Globus pallidus (tissue), 1 donor: ENCODE data around the gene THEMIS.
"Not testable (repeated sequence)": the region's sequence is repeated elsewhere in the genome, so short reads cannot be mapped to it uniquely, and the experiment has no call there.

ENCODE experiments used
- DNase-seq: peaks from one replicate; pipeline ENCODE4 v3.0.0-alpha.2; 2015; ENCODE audit warnings: low spot score

The THEMIS gene, protein sequence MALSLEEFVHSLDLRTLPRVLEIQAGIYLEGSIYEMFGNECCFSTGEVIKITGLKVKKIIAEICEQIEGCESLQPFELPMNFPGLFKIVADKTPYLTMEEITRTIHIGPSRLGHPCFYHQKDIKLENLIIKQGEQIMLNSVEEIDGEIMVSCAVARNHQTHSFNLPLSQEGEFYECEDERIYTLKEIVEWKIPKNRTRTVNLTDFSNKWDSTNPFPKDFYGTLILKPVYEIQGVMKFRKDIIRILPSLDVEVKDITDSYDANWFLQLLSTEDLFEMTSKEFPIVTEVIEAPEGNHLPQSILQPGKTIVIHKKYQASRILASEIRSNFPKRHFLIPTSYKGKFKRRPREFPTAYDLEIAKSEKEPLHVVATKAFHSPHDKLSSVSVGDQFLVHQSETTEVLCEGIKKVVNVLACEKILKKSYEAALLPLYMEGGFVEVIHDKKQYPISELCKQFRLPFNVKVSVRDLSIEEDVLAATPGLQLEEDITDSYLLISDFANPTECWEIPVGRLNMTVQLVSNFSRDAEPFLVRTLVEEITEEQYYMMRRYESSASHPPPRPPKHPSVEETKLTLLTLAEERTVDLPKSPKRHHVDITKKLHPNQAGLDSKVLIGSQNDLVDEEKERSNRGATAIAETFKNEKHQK

DNA sequence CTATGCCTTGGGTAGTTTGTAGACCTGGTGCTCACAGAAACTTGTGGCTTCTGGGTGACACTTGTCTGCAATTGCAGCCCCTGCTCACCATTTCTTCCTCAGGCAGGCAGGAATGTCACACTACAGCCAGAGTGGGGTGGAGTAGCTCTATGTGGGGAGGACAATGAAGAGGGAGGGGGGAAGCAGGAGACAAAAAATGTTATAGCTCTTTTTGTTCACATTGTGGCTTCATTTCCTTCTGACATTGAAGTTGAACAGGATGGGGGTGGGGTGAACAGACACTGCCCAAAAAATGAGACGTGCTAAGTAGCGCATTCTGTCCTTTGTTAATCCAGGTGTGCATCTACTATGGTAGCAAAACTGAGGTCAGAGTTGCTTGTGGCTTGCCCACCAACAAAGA, at the start of gene THEMIS:
TSS of gene THEMIS (minus strand) at position 124 of the 400 bp plus-strand sequence. CDS start 126 bp downstream, outside the sequence.
- no peak for DNase-seq

DNA sequence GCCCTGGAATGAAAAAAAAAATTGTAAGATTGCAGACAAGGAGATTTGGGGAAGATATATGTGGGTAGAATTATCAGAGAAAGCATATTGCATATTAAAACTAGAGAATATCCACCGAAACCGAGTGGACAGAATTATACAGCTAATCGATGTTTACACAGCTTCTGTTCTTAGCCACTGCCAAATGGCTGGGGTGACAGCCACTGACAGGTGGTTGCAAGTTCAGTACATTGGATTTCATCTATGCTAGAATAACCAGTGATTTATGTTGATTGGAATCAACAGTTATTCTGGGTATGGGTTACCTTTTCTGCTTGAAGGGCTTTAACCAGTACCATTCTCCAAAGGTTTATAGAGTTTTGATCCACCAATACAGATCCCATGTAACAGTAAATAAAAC, 48.4 kb upstream of the THEMIS start:
- DNase-seq, result no peak

DNA sequence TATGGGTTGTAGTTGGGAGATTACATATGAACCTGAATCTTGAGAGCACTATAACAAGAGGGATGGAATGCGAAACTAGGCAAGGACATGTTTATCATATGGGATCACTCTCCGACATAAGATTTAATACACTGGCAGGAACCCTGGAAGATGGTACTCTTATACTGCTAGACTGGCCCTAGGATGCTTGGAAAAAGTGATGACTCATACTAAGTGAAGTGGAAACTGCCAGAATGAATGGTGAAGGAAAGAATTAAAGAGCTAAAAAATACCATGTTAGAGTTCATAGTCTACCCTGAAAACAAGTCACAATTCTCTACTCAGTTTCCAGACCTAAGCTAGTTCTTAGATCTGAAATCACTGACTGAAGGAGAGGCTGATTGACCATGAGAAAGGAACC, 45.5 kb upstream of the THEMIS start:
- no peak for DNase-seq

DNA sequence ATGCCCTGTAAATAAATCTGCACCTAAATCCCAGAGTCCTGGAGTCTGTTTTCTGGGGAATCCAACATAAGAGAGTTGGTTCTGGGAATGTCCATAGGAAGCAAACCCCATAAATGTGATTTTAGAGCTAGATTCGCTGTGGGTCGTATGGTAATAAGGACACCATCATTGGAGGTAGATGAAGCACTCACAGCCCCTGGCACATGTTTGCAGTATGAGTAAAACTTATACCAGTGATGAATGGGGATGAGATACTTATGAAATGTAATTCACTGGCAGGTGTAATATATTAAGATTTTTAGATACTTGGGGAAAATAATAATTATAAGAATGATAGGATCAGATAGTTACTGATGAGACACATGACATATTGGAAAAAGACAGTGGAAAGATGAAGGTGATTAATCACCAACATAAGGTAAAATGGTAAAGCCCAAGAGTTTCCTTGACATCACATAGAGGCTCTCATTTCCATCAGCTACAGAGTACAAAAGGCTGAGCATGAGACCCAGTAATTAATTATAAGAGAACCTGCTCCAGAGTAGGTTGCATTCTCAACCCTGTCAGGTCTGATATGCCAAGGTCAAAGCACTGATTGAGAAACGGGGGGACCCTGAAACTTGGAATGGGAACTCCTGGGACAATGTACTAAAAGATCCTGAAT, 44.7 kb upstream of the THEMIS start:
- DNase-seq, result no peak

DNA sequence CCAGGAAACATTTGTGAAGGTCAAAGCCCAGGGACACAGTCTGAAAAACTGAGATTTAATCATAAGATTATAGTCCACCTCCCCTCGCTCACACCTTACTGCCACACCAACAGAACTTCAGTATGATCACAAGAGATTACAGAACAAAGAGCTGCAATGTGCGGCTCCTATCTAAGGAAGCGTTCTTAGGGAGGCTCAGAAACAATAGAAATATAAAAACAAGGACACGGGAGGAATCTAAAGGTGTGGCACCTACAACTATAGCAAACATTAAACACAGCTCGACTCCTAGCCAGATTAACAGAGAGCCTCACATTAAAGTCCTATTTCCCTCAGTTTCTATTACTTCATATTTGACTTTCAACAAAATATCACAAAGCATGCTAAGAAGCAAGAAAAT, 40.4 kb upstream of the THEMIS start:
- no peak for DNase-seq

DNA sequence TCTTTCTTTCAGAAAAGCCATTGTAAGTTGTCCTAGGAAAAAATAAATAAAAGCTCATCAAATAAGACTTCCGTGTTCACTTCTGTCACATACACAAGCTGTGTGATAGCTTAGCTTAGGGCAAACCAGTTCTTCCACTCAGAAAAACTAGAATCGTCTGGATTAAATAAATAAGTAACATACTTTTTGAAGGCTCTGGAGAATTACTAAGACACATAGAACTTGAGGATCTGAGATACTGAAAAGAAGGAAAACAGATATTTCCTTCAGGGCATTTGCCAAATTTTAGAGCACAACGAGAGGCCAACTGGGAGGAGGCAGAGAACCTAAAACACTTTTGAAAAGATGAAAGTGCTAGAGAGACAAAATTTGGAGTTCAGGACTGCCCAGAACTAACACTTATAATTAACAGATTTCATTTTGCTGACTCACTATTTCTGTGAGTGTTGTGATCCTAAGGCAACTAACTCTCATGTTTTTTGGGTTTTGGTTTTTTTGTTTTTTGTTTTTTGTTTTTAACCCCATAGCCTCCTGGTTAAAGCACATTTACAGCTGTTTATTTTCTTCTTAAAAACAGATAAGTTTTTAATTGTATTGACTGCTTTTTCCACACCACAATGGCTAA, 38.7 kb upstream of the THEMIS start:
- no peak for DNase-seq

DNA sequence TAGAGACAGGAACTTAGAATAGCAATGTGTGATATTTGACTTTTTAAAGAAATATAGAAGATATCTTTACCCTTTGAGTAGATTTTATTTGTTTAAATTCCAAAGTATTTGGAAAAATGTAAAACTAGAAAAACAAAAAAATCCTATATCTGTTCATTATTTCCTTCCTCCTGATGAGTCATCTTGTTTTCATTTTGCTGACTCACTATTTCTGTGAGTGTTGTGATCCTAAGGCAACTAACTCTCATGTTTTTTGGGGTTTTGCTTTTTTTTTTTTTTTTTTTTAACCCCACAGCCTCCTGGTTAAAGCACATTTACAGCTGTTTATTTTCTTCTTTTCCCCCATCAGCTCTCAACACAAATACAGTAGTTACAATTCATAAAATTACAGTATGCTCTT, 37.8 kb upstream of the THEMIS start:
- DNase-seq, result no peak

DNA sequence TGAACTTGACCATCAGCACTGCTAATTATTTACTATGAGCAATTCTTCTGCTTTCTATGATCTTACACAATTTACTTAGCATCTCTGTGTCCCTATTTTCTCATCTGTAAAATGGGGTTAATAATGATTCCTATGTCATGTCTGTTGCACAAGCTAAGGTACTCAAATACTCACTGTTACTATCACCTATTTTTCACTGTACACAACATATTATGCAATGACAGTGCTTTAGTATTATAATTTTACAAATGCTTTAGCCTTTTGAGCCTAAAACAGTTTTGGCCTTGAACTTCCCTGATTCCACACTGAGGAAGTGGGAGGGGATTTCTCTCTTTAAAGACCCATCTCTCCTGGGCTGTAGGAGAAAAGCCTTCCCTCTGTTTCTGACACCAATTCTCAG, 36.9 kb upstream of the THEMIS start:
- DNase-seq, result no peak

DNA sequence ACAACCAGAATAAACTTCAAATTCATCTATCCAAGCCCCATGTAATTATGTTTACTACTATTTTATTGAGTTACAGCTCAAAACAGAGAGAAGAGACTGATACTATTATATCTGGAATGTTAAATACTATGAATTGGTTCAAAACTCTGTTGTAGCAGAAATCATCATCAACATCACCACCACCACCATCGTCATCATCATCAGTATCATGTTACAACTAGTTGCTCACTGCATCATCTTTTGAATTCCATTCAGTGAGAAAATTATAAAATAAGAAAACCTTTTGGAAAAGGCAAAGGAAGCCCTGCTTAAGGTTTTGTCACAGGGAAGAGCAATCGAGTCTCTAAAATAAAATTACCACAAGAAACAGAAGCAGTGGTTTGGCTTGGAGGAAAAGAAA, 36.2 kb upstream of the THEMIS start:
- no peak for DNase-seq

DNA sequence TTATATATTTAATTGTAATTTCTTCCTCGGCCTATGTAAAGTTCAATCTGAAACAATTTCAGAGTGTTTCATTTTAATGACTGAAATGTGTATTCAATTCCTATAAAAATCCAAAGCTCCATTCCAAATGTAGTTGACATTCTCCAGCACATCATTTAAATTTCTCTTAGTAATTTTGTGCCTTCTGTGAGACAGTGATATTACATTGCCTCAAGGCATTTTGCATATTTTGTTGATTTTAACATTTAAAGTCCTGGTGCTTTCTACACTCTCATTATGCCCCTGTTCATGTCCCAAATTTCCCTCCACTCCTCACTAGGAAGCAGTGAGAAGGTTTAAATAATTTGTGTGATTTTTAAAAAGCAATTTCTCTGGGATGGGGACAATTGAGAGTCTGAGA, 34.1 kb upstream of the THEMIS start:
- DNase-seq, result no peak

DNA sequence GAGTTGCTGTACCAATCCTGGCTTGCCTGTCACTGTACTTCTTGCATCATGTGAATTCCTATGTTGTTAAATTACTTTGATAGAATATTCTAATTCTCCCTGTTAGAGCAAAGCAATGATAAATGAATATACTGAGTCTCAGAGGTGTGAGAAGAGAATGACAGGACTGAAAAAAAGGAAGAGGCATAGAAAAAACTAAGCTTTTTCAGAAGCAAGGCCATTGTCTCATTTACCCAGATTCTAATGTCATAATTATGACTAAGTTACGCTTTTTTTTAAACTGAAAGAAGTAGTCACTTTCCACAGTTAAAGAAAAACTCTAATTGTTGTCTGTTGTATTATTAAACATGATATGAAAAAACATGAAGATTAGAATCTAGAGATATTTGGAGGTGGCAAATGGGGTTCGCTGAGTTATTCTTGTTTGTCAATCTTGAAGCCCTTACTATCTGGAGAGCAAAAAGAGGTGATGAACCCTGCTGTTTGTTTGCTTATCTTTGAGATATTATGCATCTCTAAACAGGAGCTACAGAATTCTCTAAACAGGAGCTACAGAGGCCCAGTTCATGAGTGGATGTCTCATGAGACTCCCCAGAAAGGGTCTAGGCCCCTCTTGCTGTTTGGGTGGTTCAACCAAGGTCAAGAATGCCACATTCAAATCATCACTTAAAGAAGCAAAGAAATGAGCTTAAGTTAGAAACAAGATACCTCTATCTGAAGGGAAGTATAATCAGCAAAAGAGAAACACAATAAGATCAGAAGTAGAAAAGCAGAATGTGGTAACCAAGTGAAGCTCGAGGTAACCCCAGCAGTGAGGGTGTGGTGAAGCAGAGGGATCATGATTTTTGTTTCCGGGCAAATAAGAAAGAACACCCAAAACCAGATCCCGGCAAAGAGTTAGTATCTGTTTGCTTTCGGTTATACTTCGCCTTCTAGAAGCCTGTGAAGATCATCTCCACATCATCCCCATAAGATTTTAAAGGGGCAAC, 33.3 kb upstream of the THEMIS start:
- no peak for DNase-seq

DNA sequence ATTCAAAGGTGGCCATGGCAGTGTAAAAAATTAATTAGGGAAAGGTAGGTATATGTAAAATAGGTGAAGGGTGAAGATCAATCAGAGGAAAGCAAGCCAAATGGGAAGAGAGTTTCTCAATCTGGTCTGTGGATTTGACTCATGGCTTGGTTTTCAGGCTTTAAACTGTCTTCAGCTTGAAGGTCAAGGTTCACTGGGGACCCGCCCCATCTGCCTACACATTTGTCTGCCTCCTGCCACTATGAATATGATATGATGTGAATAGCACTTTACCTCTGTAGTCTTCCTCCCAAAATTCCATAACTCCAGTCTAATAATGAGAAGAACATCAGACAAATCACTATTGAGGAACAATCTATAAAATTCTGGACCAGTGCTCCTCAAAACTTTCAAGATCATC, 32.3 kb upstream of the THEMIS start:
- DNase-seq, result no peak

DNA sequence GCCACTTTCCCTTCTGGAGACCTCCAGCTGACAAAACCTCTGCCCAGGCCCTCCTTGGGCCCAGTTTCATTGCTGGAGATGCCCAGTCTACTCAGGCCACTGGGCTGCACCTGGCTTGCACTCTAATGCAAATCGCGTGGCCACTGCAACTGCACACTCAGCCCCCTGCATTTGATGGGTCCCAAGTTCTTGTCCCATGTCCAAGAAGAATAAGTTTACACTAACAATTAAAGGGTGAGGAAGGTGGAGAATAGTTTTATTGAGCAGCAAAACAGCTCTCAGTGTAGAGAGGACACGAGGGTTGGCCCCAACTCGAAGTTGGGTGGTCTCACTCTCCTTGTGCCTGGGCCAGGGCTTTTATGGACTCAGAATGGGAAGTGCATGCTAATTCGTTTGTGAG, 31.9 kb upstream of the THEMIS start:
- DNase-seq, result no peak

DNA sequence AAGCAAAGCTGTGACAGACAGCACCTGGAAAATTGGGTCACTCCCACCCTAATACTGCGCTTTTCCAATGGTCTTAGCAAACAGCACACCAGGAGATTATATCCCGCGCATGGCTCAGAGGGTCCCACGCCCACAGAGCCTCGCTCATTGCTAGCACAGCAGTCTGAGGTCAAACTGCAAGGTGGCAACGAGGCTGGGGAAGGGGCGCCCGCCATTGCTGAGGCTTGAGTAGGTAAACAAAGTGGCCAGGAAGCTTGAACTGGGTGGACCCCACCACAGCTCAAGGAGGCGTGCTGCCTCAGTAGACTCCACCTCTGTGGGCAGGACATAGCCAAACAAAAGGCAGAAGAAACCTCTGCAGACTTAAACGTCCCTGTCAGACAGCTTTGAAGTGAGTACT, 25.6 kb upstream of the THEMIS start:
- DNase-seq, result not testable (repeated sequence)

DNA sequence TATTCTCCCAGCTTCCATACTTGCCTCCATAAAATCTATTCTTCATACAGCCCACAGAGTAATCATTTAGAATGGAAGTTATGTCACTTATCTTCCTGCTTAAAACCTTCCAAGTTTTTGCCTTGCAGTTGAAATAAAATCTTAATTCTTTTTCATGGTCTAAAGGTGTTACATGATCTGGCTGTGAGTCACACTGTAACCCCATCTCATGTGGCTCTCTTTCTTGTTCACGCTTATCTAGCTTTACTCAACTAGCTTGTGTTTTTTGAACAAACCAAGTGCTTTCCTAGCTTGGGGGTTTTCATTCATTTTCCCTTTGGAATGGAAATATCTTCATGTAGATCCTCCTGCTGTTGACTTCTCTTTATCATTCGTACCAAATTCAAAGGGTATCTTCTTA, 23.6 kb upstream of the THEMIS start:
- DNase-seq, result no peak

DNA sequence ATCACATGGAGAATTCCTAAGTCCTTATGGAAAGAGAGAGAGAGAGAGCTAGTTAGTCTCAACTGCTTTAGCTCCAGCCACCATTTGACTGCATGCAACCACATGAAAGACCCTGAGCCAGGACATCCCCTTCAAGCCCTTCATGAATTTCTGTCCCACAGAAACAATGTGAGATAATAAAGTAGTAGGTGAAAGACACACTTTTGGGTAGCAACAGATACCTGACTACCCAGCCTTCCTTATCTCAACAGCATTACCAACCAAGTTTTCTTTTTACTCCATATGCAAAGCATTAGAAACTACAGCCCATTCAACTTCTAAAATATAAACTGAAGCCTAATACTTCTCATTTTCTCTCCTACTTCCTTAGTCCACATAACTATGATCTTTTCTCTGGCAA, 23.2 kb upstream of the THEMIS start:
- no peak for DNase-seq

DNA sequence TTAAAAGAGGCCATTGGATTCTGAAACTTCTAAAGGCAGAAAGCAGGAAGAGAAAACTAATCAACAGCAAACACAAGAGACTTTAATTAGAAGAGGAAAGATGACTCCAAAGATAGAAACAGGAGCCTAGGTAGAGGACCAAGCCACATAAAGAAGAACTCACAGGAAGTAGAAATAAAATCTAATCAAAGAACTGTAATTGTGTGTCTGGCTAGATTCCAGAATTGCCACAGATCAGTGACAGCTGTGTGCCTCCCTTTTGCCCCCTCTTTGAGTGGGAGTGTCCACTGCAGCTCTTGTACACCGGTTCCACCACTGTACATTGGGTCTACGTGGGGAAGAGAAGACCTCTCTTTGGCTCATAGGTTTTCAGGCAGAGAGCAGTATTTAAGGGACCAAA, 22.3 kb upstream of the THEMIS start:
- no peak for DNase-seq

DNA sequence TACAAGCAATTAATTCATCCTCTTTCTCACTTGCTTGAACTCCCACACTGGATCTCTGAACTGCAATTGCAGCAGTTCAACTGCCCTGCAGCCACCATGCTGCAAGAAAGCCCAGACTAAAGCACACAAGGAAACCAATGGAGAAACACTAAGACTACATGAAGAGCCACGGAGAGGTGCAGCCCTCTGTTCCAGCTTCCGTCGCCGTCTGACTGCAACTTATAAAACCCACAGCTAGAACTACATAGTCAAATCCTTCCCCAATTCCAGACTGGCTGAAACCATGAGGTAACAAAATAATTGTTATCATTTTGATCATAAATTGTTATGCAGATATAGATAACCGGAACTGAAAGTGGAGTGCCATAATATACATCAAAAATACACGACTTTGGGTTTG, 21.1 kb upstream of the THEMIS start:
- no peak for DNase-seq

DNA sequence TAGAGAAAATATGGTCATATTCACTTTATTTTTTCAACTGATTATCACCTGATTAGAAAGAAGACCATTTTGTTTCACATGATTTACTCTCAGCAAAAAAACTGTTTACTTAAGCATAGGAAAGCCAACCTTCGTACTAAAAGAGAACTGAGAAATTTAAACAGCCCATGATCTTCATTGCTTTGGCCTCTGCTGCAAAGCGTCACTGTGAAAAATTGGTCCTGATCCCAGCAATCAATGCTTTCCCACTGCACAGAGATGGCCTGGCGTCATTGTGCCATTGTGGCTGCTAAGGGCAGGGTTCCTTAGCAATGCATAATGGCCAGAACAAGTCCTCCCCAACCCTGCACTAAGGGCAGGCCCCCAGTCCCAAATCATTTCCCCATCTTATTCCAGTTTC, 19.9 kb upstream of the THEMIS start:
- no peak for DNase-seq

DNA sequence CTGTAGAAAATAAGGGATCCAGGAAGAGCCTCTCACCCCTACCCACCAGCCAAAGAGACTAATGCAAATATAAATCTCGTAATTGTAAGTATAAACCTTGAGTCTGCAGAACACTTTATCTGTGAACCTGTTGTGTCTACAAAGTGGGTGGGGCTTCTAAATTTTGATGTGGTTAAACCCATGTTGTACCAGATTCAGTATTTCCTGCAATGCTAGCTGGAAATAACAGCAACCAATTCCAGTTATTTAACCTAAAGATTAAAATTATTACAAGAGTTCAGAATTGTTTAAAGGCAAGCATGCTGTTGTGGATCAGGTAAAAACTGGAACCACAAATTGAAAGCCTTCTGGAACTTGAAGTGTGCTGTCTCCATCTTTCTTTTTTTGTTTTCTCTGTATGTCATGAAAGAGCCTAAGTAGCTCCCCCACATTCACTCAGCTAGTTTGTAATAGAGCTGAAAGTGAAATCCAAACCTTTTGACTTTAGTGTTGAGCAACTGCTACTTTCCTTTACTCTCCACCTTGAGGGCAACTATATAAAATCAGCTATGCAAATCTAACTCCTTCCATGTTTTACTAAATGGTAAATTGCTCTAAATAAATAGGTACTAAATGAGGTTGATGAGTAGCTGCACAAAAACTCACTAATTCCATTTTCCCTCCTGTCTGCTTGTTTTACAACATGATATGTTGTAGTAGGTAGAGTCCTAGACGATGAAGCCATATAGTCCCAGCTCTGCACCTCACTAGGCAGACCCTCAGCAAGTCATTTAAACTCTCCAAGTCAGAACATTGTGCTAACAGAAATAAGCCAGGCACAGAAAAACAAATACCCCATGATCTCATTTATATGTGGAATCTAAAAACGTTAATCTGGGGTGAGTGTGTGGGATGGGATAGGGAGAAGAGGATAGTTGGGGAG, 17.9 kb upstream of the THEMIS start:
- no peak for DNase-seq
